ENCODE measurements around the gene YES1. TPM values are rescaled to one million over a fixed set of nuclear protein-coding genes. Genes with fewer than 3 reads are reported as not detected.
"Not testable (repeated sequence)": the region's sequence is repeated elsewhere in the genome, so short reads cannot be mapped to it uniquely, and the experiment has no call there.

The YES1 gene
- total RNA-seq, 2 donors from 2014 or later: 41.2 to 50.4 TPM

GRCh38 chr18:778194-778927, 33.7 kb downstream of the YES1 start:
- H3K27ac ChIP-seq: no peak overlapping the region

DNA sequence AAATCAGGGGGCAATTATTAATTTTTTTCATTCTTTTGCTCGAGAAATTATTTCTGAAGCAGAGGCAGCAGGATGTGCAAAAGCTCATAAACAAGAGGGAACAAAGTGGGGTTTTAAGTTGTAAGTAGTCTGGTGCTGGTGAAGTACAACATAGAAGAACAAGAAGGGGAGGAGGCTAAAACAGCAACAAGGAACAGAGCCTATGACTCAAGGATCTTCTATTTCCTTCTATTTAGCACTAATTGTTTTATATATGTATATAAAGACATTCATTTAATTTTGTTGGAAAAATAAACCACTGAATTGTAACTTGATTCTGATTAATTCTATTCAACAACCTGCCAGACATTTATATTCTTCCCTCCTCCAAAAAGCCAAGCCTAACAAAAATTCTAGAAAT, 35.0 kb downstream of the YES1 start:
- no peak overlapping the region for H3K4me3 ChIP-seq
- no peak for ATAC-seq (ENCODE audit: insufficient number of reproducible peaks, low FRiP score, low read depth)
- no peaks in the 10 kb centered on the region for H3K9me3 ChIP-seq
- DNase-seq (ENCODE audit: low spot score): no peak
- H3K27me3 ChIP-seq (replicated peaks; ENCODE audit: insufficient read depth): no peaks in the 10 kb centered on the region
- TF ChIP-seq CTCF (IDR thresholded peaks at IDR 0.05): no peak
- H3K27ac ChIP-seq: no peak overlapping the region
- peaks cover 0 to 11% of the 10 kb centered on the region in 2 donors for H3K4me1 ChIP-seq (ENCODE audit: control insufficient read depth in 1 of 2, low read depth in 2 of 2)
- H3K36me3 ChIP-seq: no peaks in the 10 kb centered on the region

More at GRCh38 chr18:778194-778927, 33.7 kb downstream of the YES1 start:
- no peak overlapping the region for H3K4me3 ChIP-seq
- H3K36me3 ChIP-seq: no peaks in the 10 kb centered on the region
- no peaks in the 10 kb centered on the region for H3K27me3 ChIP-seq (replicated peaks; ENCODE audit: insufficient read depth)
- DNase-seq (ENCODE audit: low spot score): no peak
- peaks cover 0 to 11% of the 10 kb centered on the region in 2 donors for H3K4me1 ChIP-seq (ENCODE audit: control insufficient read depth in 1 of 2, low read depth in 2 of 2)
- no peak for ATAC-seq (ENCODE audit: insufficient number of reproducible peaks, low FRiP score, low read depth)
- TF ChIP-seq CTCF (IDR thresholded peaks at IDR 0.05): no peak
- H3K9me3 ChIP-seq: no peaks in the 10 kb centered on the region

DNA sequence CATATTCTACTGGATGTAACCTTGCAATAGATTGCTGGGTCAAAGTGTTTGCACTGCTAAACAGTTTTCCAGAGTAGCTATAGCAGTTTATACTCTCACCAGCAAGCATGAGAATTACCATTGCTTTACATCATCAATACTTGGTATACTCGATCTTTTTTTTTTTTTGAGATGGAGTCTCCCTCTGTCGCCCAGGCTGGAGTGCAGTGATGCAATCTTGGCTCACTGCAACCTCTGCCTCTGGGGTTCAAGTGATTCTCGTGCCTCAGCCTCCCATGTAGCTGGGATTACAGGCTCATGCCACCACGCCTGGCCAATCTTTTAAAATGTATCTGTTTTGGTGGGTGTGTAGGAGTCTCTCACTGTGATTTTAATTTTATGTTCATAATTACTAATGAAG, 36.0 kb downstream of the YES1 start:
- H3K27ac ChIP-seq; H3K27me3 ChIP-seq (replicated peaks; ENCODE audit: insufficient read depth); H3K4me3 ChIP-seq; H3K9me3 ChIP-seq; DNase-seq (ENCODE audit: low spot score); H3K36me3 ChIP-seq; ATAC-seq (ENCODE audit: insufficient number of reproducible peaks, low FRiP score, low read depth): not testable (repeated sequence)
- H3K4me1 ChIP-seq (ENCODE audit: control insufficient read depth in 1 of 2, low read depth in 2 of 2): peaks cover 0 to 11% of the 10 kb centered on the region in 2 donors

- DNase-seq (ENCODE audit: low spot score) (no peak), ATAC-seq (ENCODE audit: insufficient number of reproducible peaks, low FRiP score, low read depth) (no peak)
Observed at GRCh38 chr18:774811-775210, 37.2 kb downstream of the YES1 start.

GRCh38 chr18:773980-774624, 37.9 kb downstream of the YES1 start:
- Histone ChIP-seq H3K36me3 (no peaks in the 10 kb centered on the region), H3K27me3 (replicated peaks; ENCODE audit: insufficient read depth) (no peaks in the 10 kb centered on the region), H3K4me3 (no peak overlapping the region), H3K27ac (no peak overlapping the region), H3K4me1 (ENCODE audit: control insufficient read depth in 1 of 2, low read depth in 2 of 2) (peaks cover 0 to 11% of the 10 kb centered on the region in 2 donors), H3K9me3 (no peaks in the 10 kb centered on the region)
- TF ChIP-seq CTCF (IDR thresholded peaks at IDR 0.05): no peak
- no peak for ATAC-seq (ENCODE audit: insufficient number of reproducible peaks, low FRiP score, low read depth)
- DNase-seq (ENCODE audit: low spot score): no peak

More at GRCh38 chr18:774811-775210, 37.2 kb downstream of the YES1 start:
- H3K4me1 ChIP-seq (ENCODE audit: control insufficient read depth in 1 of 2, low read depth in 2 of 2): peaks cover 0 to 11% of the 10 kb centered on the region in 2 donors
- no peaks in the 10 kb centered on the region for H3K36me3 ChIP-seq
- no peak overlapping the region for H3K4me3 ChIP-seq
- H3K9me3 ChIP-seq: no peaks in the 10 kb centered on the region
- no peak for TF ChIP-seq CTCF (IDR thresholded peaks at IDR 0.05)
- no peaks in the 10 kb centered on the region for H3K27me3 ChIP-seq (replicated peaks; ENCODE audit: insufficient read depth)
- H3K27ac ChIP-seq: no peak overlapping the region

All from thoracic aorta (tissue), 2 donors.